GM04503 (cell line): ENCODE data around the gene WIF1.

Experiments
- DNase-seq: peaks from one replicate; pipeline ENCODE4 v3.0.0-alpha.2; 2012; ENCODE audit warnings: low read depth

WIF1 gene

GRCh38 chr12:65022421-65022820 lies 98.7 kb downstream of the WIF1 start:
- DNase-seq = no peak

GRCh38 chr12:65019696-65020234 lies 101.3 kb downstream of the WIF1 start:
- no peak for DNase-seq

- no peak for DNase-seq
These were observed 104.0 kb downstream of the WIF1 start for GRCh38 chr12:65016881-65017650.

GRCh38 chr12:65015850-65016249 lies 105.3 kb downstream of the WIF1 start:
- DNase-seq = no peak

- DNase-seq = no peak
These were observed 106.4 kb downstream of the WIF1 start for GRCh38 chr12:65014504-65015271.

- DNase-seq = no peak
These were observed 110.7 kb downstream of the WIF1 start for GRCh38 chr12:65010437-65010836.

- no peak for DNase-seq
These were observed 115.4 kb downstream of the WIF1 start for GRCh38 chr12:65005716-65006115.

GRCh38 chr12:65004270-65004669 lies 116.8 kb downstream of the WIF1 start:
- peak; percentile 11 for DNase-seq
